Measurements from ENCODE around the gene CYP4B1.
A peak's percentile ranks its signal among the peaks of the same experiment; 100 is the strongest.
"Not testable (repeated sequence)": the region's sequence is repeated elsewhere in the genome, so short reads cannot be mapped to it uniquely, and the experiment has no call there.

CYP4B1 gene

DNA sequence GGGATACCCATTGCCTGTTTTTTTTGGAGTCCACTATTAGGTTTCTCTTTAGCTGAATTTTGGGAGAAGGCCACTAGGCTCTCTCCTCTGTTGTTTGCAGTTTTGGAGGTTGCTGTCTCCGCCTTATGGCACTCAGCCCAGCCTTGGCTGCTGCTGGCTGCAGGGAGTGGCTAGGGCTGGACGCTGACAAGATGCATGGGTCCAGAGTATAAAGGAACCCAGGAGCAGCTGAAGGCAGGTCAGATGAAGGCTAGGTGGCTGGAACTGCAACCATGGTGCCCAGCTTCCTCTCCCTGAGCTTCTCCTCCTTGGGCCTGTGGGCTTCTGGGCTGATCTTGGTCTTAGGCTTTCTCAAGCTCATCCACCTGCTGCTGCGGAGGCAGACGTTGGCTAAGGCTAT is at the start of gene CYP4B1:
Gene CYP4B1, plus strand, starts transcription at position 237 of the 400 bp plus-strand sequence. Its CDS starts 36 bp downstream, at position 273.
- peak within 1 kb of the TSS; percentile 60 for H3K4me3 ChIP-seq
- DNase-seq (ENCODE audit: low spot score), result no peak

DNA sequence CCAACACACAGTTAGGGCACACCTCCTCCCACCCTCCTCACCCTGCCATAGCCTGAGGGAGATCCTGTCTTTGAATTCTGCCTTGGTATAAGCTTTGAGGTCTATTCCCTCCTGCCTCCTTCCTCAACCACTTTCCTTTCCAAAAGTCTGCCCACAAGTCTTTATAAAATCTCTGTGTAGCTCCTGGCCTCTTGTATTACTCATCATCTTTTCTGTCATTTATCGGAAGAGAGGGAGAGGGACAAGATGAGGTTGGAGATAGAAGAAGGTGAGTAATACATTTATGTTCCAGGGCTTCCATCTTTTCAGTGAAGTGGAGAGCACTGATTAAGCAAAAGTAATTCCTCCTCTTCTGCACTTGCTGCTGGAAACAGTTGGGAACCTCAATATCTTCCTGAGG is 49.4 kb upstream of the CYP4B1 start:
- TF ChIP-seq, protein P1, sequence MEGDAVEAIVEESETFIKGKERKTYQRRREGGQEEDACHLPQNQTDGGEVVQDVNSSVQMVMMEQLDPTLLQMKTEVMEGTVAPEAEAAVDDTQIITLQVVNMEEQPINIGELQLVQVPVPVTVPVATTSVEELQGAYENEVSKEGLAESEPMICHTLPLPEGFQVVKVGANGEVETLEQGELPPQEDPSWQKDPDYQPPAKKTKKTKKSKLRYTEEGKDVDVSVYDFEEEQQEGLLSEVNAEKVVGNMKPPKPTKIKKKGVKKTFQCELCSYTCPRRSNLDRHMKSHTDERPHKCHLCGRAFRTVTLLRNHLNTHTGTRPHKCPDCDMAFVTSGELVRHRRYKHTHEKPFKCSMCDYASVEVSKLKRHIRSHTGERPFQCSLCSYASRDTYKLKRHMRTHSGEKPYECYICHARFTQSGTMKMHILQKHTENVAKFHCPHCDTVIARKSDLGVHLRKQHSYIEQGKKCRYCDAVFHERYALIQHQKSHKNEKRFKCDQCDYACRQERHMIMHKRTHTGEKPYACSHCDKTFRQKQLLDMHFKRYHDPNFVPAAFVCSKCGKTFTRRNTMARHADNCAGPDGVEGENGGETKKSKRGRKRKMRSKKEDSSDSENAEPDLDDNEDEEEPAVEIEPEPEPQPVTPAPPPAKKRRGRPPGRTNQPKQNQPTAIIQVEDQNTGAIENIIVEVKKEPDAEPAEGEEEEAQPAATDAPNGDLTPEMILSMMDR (IDR thresholded peaks at IDR 0.05), result no peak
- Histone ChIP-seq H3K27ac (peak overlapping the region in 1 of 2 donors; percentile 73), H3K4me3 (no peak overlapping the region)
- no peak for DNase-seq (ENCODE audit: low spot score)

More for the DNA sequence above, at the start of gene CYP4B1:
- TF ChIP-seq, protein P1 (IDR thresholded peaks at IDR 0.05), result no peak
- peak within 1 kb of the TSS in 1 of 2 donors; percentile 69 for H3K27ac ChIP-seq

DNA sequence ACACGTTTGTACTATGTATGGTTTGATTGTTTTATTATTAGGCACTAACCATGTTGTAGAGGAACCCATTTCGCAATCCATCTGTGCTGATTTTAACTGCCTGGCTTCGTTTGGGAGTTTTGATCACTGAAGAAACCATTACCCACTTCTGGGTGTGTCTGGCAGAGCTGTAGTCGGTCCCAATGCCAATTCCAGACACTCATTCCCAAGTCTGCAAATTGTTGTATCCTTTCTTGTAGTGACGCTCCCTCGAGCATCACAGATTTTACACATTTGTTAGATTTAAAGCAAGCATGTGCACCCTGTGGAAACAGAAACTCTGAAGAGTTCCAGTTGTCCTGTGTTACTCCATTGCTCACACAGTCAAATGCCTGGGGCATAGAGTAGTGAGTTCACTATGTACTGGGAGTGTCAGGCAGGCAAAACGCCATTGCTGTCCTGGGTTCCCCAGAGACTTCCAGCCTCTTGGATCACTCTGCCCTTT is 48.9 kb upstream of the CYP4B1 start:
- Histone ChIP-seq H3K4me3 (no peak overlapping the region), H3K27ac (peak overlapping the region in 1 of 2 donors; percentile 73)
- DNase-seq (ENCODE audit: low spot score), result no peak
- TF ChIP-seq, protein P1 (IDR thresholded peaks at IDR 0.05), result no peak

DNA sequence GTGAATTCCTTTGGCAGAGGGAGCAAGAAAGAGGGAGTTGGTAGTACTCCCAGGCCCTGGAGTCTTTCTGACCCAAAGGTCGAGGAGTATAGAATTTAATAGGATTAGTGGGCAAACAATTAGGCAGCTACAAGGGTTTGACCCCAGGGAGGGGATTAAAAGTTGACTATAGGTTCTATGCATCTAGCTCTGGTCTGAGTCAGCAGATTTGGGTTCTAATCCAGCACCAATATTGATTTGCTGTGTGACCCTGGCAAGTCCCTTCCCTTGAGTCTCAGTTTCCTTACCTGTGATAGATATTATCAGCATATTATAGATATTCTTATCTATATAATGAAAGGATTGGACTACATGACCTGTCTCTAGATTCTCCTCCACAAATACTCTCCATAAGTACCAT is 44.9 kb upstream of the CYP4B1 start:
- H3K27ac ChIP-seq, result no peak overlapping the region
- H3K4me3 ChIP-seq, result no peak overlapping the region
- TF ChIP-seq, protein P1 (IDR thresholded peaks at IDR 0.05), result no peak
- DNase-seq (ENCODE audit: low spot score), result no peak

DNA sequence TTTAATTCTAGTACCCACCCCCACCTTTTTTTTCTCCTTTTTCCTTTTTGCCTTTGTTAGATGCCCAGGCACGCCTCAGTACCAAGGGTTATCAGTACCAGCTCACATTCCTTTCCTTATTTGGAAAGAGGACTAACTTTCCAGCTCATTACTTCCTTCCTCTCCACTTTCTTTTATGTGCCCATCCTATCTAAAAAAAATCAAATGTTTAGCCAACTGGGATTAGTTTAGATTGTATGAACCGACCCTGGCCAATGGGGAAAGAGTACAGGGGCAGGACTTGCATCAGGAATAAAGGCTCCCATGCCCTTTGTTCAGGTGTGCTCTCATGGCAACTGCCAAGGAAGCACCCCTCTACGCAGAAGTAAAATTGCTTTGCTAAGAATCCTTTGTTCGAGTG is 44.1 kb upstream of the CYP4B1 start:
- not testable (repeated sequence) for DNase-seq (ENCODE audit: low spot score); H3K4me3 ChIP-seq; H3K27ac ChIP-seq

DNA sequence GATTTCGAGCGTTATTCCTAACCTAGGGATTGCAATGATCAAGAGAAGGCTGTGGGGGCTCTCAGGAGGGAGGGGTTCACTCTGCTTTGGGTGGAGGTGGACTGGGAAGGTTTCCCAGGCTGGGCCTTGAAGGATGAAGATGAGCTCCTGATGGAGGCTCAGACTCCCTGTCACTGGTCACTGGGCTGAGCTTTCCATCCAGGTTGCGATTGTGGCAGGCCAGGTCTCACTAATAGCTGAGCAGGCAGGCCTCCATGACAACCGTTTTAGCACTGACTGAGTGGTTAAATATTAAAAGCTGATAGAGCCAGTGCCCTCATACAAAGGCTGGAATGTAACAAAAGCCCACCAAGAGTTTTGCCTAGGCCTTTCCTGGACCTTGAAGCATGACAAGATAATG is 43.7 kb upstream of the CYP4B1 start:
- no peak for DNase-seq (ENCODE audit: low spot score)
- no peak overlapping the region for H3K27ac ChIP-seq
- H3K4me3 ChIP-seq, result no peak overlapping the region
- TF ChIP-seq, protein P1 (IDR thresholded peaks at IDR 0.05), result no peak

DNA sequence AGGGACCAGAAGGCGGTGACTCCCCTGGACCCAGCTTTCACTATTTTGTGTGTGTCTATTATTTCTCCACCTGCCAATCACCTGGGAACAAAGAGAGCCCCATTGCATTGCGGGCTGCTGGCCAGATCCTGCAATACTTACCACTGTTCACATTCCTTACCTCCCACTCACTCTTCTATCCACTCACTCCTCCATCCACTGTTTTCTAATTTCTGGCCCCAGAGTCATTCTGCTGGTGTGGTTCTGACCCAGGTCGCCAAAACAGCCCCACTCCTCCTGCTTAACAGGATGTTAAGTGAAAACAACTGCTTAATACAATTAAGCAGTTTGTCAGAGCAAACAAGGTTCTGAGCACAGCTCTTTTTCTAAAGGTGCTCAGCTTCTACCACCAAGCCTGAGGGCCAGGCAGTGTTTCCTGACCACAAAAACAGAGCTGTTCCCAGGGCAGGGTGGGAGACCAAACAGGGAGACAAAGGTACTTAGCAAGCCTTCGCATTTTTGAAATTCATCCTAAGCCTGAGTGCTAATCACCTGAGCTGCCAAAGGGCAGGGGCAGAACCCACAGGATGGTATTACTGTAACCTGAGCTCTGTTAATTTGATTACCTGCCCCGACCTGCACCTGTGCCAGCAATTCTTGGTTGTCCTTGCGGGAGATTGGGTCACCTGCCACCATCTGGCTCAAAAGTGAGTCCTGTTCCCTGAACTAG is 41.4 kb upstream of the CYP4B1 start:
- H3K27ac ChIP-seq, result no peak overlapping the region
- no peak overlapping the region for H3K4me3 ChIP-seq
- TF ChIP-seq, protein P1 (IDR thresholded peaks at IDR 0.05), result no peak
- no peak for DNase-seq (ENCODE audit: low spot score)

Data from coronary artery (tissue), 2 donors.